G401.6 (cell line): ENCODE data around the gene RAD9A.

Source experiments
- FAIRE-seq: peaks from 2 replicates; lab custom pipeline; 2012; peaks lifted over from hg19 to GRCh38; lab: Jason Lieb, UNC

RAD9A gene

DNA sequence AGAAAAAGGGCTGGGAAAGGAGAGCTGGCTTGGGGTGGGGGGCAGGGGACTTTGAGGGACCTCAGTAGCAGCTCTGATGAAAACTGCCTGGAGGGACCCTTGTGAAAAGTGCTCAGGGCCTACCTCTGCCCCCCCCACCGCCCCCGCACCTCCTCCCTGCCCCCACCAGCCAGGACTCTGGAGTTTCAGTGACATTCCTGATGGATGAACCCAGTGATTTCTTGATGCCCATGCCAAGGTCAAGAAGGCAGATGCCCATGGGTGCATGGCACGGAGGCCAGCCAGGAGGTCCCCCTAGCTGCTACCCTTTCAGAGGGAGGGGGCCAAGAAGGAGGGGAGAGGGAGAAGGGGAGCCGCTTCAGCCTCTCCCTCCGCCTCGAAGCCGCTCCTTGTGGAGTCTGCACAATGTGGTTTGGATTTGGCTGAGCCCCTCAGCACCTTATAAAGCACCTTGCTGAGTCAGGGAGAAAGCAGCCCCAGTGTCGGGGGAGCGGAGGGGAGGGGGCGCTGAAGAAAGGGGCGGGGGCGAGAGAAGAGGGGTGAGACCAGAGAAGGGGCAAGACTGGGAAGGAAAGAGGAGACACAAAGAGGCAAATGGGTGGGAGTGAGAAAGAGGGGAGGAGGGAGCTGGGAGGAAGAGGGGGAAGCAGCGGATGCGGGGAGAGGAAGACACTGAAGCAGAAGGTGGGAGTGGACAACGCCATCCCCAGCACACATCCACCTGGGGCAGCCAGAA lies 16.3 kb upstream of the RAD9A start:
- no peak for FAIRE-seq

DNA sequence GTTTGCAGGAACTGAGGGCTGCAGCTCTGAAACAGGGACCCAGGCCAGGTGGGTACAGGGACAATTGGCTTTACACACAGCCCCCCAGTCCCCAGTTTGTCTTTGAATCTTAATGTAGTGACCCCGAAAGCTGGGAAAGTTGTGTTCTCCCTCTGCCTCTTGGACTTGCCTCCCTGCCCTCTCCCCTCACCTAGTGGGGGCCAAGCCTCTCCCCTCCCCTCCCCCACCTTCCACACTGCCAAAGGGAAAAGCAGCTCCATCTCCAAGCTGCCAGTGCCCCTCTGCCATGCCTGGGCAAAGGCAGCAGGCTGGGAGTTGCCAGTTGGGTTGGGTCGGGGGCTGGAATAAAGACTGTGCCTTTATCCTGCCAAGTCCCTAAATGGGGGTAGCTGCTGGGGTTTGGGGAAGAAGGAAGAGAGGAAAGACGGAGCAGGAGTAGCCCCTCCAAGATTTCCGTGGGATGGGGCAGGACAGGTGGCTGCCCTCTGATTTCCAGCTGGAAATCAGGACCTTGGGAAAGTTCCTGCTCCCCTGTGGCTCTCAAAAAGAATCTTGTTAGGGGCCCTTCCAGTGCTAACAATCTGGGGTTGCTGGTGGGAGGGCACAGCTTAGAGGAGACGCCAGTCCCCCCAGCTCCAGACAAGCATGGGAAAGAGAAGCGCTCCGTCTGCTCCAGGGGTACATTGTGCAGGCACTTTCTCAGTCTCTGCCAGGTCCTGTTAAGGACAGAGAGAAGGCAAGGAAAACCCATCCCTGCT lies 15.5 kb upstream of the RAD9A start:
- no peak for FAIRE-seq

DNA sequence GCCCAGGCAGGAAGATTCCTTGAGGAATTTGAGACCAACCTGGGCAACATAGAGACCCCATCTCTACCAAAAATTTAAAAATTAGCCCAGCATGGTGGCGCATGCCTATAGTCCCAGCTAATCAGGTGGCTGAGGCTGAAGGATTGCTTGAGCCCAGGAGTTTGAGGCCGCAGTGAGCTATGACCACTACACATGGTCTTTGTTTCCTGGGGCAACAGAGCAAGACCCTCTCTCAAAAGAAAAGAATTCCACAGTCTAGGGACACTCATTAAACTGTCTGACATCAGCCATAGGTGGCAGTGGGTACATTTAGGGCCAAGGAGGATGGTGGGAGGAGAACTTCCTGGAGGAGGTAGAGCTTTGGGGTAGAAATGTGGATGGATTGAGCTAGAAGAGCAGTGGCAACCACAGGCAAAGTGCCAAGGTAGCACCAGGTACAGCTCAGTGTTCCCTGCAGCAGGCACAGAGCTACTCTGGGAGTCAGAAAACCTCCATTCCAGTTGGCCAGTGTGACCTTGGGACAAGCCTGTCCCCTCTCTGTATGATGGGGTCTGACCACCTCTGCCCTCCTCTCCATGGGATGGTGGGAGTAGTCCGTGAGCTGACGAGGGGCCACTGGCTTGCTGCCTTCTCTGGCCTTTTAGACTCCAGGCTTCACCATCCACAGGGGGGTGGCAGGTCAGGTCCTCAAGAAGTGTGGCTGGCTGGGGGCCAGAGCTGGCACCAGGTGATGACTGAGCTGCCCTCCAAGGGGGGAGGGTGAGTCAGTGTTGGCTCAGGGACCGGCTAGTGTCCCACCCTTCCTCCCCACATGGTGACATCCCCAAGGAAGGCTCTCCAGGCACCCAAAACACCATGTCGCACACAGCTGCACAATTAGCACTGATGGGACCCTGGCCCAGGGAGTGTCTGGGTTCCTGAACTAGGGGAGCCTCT lies 14.6 kb upstream of the RAD9A start:
- no peak for FAIRE-seq

DNA sequence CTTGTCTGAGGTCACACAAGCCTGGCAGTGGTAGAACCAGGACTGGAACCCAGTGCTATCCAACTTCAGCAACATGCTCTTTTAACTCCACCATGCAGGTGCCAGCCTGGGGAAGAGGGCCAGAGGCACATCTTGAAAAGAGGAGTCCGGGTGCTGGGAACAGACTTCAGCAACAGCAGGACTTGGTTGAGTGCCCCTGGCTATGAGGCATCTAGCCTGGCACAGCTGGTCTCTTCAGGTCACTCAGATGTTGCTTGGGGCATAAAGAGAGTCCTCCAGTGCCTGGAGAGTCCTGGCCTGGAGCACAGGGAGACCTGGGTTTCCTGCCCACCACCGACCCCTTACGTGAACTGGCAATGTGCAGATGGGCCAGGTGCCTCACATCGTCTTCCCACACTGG lies 13.2 kb upstream of the RAD9A start:
- no peak for FAIRE-seq

DNA sequence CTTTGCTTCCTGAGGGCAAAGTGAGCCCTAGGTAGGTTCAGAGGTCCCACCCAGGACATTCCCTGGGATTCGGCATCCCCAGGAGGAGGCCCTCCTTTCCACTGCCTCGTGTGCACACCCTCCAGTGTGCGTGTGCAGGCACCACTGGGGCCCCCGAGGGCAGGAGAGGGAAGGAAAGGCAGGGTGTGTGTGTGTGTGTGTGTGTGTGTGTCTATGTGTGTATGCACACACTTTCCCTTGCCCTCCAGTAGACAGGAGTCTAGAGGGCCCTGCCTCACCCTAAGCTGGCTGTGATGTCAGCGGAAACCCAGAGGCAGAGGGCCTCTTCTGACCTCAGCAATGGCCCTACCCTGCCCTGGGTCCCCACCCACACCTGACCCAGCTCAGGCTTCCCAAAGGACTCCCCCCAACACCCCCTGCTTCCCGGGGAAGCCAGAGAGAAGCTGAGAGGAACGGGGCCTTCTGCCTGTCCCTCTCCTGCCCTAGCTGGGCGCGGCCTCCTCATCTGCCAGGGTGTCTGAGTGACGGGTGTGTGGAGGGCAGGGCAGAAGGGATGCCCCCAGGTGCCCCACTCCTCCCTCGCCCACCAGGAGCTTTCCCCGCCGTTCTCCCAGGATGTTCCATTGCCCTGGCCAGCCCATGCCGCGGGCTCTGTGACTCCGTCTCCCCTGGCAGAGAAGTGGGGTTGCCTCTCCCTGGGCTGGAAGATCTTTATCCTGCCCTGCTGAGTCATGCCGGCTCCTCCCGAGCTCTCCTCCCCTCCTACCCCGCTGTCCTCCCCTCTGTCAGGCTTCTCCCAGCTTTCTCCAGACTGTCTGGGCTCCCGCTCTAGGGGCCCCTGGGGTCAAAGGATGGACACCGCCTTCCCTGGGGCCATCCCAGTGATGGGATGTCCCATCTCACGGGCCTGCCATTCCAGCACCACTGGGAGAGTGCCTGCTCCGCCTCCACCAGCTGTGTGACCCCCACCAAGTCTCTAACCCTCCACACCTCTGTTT lies 12.4 kb upstream of the RAD9A start:
- no peak for FAIRE-seq

DNA sequence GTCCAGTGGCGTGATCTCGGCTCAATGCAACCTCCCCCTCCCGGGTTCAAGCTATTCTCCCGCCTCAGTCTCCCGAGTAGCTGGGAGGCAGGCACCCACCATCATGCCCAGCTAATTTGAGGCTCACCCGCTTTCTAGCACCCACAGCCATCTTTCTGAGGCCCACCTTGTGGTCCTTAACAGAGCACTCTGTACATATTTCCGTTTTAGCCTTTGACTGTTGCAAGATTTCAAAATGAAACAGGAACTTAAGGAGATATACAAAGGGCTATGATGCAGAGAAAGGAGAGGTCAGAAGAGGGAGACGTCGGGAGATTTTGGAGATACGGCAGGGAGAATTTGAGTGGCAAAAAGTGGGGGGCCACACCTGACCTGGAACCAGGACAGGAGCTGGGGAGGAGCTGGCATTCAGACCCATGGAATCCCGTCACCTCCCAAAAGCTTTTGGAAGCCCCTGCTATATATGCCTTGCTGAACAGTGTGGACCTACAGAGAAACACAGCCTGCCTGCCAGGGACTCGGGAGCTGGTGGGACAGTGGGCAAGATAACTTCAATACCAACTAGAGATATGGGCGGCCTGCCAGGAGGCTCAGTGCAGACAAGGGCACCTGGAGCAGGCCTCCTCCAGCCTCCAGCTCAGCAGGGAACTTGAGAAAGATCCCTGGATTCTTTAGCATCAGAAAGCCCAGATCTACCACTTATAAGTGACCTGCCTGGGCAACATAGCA lies 10.4 kb upstream of the RAD9A start:
- FAIRE-seq = no peak

DNA sequence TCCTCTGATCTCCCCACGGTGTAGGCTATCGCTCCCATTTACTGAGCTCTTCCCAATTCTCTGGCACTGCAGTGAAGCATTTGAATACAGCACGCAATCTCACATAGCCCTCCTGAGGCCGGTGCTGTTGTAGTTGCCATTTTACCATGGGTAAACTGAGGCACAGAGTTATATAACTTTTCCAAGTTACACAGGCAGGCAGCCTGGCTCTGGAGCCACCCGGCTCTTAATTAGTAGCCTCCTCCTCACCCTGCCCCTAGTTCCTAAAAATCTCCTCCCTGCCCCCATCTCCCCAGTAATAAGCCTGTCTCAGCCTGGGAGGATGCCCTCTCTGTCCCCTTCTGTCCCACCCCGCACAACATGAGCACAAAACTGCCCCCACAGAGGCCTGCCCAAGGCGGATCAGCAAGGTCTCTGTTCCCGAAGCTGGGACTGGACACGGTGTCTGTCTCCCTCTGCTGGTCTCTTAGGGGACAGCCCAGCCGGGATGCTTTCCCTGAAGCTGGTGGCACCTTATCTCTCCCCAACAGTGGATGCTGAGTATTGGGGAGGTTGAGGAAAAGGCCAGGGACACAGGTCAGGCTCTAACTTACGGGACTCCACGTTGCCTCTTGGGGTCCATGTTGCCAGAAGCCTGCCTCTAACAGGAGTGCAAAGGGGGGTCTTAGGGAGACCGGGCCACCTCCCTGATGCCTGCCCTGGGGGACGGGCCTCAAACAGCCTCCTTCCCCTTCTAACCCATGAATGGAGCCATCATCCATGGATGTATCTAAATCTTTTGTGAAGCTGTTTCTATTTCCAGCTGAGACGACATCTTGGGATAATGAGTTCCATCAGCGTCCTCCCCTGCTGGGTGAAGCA lies 9.3 kb upstream of the RAD9A start:
- FAIRE-seq = no peak

DNA sequence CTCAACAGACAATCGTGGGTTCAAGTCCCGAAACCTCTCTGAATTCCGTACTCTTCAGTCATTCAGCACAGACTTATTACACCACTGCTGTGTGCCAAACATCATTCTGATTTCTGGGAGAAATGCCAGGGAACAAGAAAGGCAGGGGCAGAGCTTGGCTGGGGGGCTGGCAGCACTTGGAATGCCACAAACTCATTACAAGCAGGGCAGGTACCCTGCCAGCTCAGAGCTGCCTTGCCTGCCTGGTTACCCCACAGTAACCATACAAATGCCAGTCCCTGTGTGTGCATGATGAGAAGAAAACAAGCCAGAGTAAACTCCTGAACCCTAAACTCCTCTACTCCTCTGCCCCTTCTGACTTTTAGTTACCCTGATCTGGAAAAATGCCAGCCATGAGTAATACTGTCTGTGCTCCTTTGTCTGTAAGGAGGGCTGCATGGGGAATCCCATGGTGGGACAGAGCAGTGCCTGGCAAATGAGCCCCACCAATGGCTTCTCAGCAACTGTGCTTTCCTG lies 6.9 kb upstream of the RAD9A start:
- no peak for FAIRE-seq

DNA sequence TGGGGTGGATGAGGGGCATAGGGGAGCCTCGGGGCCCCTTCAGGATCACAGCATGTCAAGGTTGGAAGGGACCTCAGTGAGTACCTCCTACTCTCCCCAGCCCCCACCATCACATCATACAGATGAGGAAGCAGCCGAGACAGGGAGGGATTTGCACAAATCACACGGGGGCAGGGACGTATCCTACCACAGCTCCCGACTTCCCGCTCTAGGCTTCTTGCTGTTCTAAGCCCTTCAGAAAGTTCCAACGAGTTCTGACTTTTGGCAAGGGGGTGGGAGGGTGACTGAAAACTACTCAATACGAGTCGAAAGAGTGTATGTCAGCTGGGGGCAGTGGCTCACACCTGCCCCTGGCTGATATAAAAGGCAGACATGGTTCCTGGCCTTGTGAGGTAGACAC lies 4.7 kb upstream of the RAD9A start:
- no peak for FAIRE-seq

DNA sequence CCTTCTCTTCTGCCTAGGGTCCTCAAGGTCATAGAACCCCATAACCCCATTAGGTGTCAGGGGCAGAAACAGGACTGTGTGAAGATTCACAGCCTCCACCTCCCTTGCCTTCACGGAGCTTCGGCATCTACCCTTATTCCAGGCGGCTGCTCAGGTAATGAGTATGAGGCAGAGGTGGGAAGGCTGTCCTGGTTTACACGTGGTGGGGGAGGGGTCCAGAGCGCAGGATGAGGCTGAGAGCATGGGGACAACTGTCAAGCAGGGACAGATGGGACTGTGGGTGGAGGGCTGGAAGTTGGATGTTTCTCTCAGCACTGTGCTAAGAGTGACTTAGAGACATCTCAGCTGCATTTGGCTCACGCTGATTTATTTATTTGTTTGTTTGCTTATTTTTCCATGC lies 4.3 kb upstream of the RAD9A start:
- no peak for FAIRE-seq

DNA sequence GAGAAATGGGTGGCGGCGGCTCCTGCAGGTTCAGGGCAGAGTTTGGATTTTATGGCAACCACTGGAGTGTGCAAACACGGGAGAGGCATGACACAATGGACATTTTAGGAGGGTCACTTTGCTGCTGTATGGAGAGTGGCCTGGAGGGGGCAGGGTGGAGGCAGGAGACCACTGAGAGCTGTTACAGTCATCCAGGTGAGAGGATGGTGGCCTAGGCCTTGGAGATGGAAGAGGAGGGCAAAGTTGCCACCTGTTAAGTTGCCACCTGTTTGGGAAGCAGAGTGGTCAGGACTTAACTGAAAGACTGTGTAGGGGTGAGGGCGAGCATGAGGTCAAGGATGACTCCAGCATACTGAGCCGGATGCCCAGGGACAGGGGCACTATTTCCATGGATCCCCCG lies 2.3 kb upstream of the RAD9A start:
- no peak for FAIRE-seq

DNA sequence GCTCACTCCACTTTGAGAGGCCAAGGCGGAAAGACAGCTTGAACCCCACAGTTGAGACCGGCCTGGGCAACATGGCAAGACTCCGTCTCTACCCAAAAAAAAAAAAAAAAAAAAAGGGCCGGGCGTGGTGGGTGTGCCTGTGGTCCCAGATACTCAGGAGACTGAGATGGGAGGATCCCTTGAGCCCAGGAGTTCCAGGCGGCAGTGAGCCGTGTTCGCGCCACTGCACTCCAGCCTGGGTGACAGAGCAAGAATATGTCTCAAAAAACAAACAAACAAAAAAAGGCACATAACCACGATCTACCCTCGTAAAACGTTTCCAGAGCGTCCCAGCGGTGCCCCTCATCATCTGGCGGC lies 861 bp upstream of the RAD9A start:
- FAIRE-seq = no peak

DNA sequence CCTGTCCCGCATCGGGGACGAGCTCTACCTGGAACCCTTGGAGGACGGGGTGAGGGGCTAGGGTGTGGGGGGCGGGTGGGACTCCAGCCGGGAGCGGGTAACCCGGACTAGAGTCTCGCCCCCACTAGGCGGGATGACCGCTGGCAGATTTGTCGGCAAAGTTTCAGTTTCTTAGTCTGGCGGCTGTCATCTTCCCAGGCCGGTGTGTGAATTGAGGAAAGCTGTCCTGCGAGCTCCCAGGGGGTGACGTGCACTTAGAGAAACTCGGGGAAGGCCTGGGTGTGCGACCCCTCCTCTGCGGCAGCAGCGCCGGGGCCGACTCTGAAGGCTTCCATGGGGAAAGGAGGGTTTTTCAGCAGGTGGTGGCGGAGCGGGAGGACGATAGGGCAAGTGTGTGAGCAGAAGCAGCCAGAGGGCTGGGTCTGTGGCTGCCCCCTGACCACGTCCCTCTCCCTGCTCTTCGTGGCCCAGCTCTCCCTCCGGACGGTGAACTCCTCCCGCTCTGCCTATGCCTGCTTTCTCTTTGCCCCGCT lies 463 bp downstream of the RAD9A start:
- no peak for FAIRE-seq

DNA sequence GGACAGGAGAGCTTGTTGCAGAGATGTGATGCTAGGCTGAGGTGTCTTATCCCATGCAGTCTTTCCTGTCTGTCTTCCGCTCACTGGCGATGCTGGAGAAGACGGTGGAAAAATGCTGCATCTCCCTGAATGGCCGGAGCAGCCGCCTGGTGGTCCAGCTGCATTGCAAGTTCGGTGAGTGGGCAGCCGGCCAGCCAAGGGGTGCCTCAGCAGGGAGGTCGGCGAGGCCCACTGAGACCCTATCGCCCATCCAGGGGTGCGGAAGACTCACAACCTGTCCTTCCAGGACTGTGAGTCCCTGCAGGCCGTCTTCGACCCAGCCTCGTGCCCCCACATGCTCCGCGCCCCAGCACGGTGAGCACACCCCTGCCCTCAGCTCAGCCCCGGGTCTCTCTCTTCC lies 1.7 kb downstream of the RAD9A start:
- FAIRE-seq = no peak

DNA sequence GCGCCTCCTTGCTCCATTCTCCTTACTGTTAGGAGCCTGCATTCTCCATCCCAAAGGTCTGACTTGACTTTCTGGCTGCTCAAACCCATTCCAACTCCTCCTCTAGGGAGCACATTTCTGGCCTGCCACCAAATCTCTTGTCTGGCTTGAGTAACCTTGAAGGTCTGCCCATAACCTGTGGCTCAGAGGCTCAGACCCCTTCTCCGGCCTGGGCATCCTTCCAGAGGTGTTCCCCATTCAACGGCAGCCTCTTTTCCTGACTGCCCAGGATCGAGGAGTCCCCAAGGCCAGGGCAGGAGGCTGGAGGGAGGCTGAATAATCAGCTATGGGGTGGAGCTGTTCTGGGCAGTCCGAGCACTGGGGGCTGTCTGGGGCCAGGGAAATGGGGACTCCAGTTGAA lies 2.2 kb downstream of the RAD9A start:
- FAIRE-seq = no peak

DNA sequence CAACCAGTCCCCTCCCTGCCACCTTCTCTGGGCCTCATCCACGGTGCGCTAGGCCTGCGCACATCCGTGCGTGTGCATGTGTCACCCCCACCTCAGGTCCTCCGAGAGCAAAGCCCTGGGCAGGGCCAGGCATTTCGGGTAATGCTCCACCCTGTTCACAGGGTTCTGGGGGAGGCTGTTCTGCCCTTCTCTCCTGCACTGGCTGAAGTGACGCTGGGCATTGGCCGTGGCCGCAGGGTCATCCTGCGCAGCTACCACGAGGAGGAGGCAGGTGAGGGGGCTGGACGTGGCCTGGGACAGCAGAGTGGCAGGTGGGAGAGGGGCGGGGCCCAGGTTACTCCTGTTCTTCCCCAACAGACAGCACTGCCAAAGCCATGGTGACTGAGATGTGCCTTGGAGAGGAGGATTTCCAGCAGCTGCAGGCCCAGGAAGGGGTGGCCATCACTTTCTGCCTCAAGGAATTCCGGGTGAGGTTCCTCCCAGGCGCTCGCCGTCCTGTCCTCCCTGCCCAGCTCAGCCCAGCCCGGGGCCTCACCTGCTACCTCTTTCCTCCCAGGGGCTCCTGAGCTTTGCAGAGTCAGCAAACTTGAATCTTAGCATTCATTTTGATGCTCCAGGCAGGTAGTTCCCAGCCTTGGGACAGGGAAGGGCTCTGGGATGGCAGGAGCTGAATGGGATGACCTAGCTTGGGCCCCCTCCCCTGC lies 3.9 kb downstream of the RAD9A start:
- no peak for FAIRE-seq

DNA sequence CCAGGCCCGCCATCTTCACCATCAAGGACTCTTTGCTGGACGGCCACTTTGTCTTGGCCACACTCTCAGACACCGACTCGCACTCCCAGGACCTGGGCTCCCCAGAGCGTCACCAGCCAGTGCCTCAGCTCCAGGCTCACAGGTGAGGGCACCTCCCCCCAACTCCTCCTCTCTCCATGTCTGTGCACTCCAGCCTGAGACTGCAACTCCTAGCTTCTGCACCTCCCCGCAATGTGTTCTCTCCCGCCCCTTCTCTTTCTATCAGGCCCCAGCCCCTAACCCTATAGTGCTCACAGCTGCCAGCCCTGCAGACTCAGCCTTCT lies 4.4 kb downstream of the RAD9A start:
- FAIRE-seq = no peak

DNA sequence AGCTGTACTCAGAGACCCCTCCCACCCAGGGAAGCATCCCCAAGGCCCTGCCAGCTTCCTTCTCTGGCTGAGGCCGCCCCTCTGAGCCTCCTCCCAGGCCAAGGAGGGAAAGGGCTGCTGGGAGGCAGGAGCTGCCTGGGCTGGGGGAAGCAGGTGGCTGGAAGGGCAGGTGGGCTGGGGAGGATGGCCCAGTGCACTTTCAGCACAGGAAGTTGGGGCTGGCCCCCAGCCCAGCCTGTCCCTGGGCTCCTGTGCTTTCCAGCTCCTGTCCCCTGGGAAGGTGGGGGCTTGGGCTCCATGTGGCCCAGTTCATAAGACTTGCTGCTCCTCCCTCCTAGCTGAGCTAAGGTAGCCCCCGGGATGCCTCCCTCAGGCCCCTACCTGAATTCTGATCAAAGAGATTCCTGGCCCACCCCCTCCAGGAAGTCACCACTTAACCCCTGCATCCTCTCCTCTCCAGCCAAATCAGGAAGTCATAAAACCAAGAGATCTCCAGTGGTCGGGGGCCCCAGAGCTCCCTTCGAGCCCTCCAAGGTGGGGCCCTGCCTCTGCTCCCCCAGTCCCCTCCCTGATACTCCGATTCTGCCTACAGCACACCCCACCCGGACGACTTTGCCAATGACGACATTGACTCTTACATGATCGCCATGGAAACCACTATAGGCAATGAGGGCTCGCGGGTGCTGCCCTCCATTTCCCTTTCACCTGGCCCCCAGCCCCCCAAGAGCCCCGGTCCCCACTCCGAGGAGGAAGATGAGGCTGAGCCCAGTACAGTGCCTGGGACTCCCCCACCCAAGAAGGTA lies 5.0 kb downstream of the RAD9A start:
- no peak for FAIRE-seq
